ENCODE results near the gene MICAL2.

The MICAL2 gene

GRCh38 chr11:12157241-12157661, 46.9 kb downstream of the MICAL2 start:
- DNase-seq, result no peak

GRCh38 chr11:12158909-12159308, 48.5 kb downstream of the MICAL2 start:
- no peak for DNase-seq

GRCh38 chr11:12159351-12160099, 49.1 kb downstream of the MICAL2 start:
- DNase-seq, result no peak

- no peak for DNase-seq
Measured at GRCh38 chr11:12160231-12160630, 49.8 kb downstream of the MICAL2 start.

GRCh38 chr11:12160680-12161079, 50.3 kb downstream of the MICAL2 start:
- no peak for DNase-seq

GRCh38 chr11:12161137-12161536, 50.7 kb downstream of the MICAL2 start:
- DNase-seq, result no peak

GRCh38 chr11:12161603-12162350, 51.4 kb downstream of the MICAL2 start:
- no peak for DNase-seq

- no peak for DNase-seq
Measured at GRCh38 chr11:12162652-12163051, 52.3 kb downstream of the MICAL2 start.

GRCh38 chr11:12163181-12163941, 53.0 kb downstream of the MICAL2 start:
- DNase-seq, result no peak

GRCh38 chr11:12164061-12165014, 53.9 kb downstream of the MICAL2 start:
- no peak for DNase-seq

GRCh38 chr11:12165237-12165875, 55.0 kb downstream of the MICAL2 start:
- no peak for DNase-seq

- no peak for DNase-seq
Measured at GRCh38 chr11:12166299-12167060, 56.1 kb downstream of the MICAL2 start.

- no peak for DNase-seq
Measured at GRCh38 chr11:12167061-12168000, 56.9 kb downstream of the MICAL2 start.

GRCh38 chr11:12168114-12168513, 57.7 kb downstream of the MICAL2 start:
- DNase-seq, result no peak

- DNase-seq, result no peak
Measured at GRCh38 chr11:12169822-12170221, 59.4 kb downstream of the MICAL2 start.

- DNase-seq, result no peak
Measured at GRCh38 chr11:12170501-12170900, 60.1 kb downstream of the MICAL2 start.

- no peak for DNase-seq
Measured at GRCh38 chr11:12170984-12171383, 60.6 kb downstream of the MICAL2 start.

- no peak for DNase-seq
Measured at GRCh38 chr11:12171921-12172320, 61.5 kb downstream of the MICAL2 start.

GRCh38 chr11:12172493-12173013, 62.2 kb downstream of the MICAL2 start:
- no peak for DNase-seq

GRCh38 chr11:12173111-12173510, 62.7 kb downstream of the MICAL2 start:
- no peak for DNase-seq
